Measurements from ENCODE around the gene MARCHF10. TPM values are rescaled to one million over a fixed set of nuclear protein-coding genes. Genes with fewer than 3 reads are reported as not detected.
A peak's percentile ranks its signal among the peaks of the same experiment; 100 is the strongest.

The MARCHF10 gene
- polyA plus RNA-seq, 3 donors: 0.63 to 1.7 (median 0.78) TPM

- no peak for DNase-seq (ENCODE audit: extremely low read depth in 1 of 11, low read depth in 9 of 11, low spot score in 4 of 11)
Measured at GRCh38 chr17:62735044-62735651, 73.0 kb downstream of the MARCHF10 start.

GRCh38 chr17:62732125-62732524 lies 76.0 kb downstream of the MARCHF10 start:
- DNase-seq (ENCODE audit: extremely low read depth in 1 of 11, low read depth in 9 of 11, low spot score in 4 of 11): no peak

GRCh38 chr17:62727916-62728672 lies 80.0 kb downstream of the MARCHF10 start:
- DNase-seq (ENCODE audit: extremely low read depth in 1 of 11, low read depth in 9 of 11, low spot score in 4 of 11): no peak

- DNase-seq (ENCODE audit: extremely low read depth in 1 of 11, low read depth in 9 of 11, low spot score in 4 of 11): no peak
Measured at GRCh38 chr17:62725791-62726249, 82.3 kb downstream of the MARCHF10 start.

GRCh38 chr17:62724398-62725146 lies 83.5 kb downstream of the MARCHF10 start:
- no peak for DNase-seq (ENCODE audit: extremely low read depth in 1 of 11, low read depth in 9 of 11, low spot score in 4 of 11)

GRCh38 chr17:62723842-62724241 lies 84.3 kb downstream of the MARCHF10 start:
- no peak for DNase-seq (ENCODE audit: extremely low read depth in 1 of 11, low read depth in 9 of 11, low spot score in 4 of 11)

GRCh38 chr17:62722625-62723024 lies 85.5 kb downstream of the MARCHF10 start:
- no peak for DNase-seq (ENCODE audit: extremely low read depth in 1 of 11, low read depth in 9 of 11, low spot score in 4 of 11)

- no peak for DNase-seq (ENCODE audit: extremely low read depth in 1 of 11, low read depth in 9 of 11, low spot score in 4 of 11)
Measured at GRCh38 chr17:62720126-62720850, 87.8 kb downstream of the MARCHF10 start.

GRCh38 chr17:62719586-62719985 lies 88.5 kb downstream of the MARCHF10 start:
- no peak for DNase-seq (ENCODE audit: extremely low read depth in 1 of 11, low read depth in 9 of 11, low spot score in 4 of 11)

GRCh38 chr17:62718429-62718828 lies 89.7 kb downstream of the MARCHF10 start:
- DNase-seq (ENCODE audit: extremely low read depth in 1 of 11, low read depth in 9 of 11, low spot score in 4 of 11): no peak

GRCh38 chr17:62717889-62718288 lies 90.2 kb downstream of the MARCHF10 start:
- no peak for DNase-seq (ENCODE audit: extremely low read depth in 1 of 11, low read depth in 9 of 11, low spot score in 4 of 11)

GRCh38 chr17:62717589-62717855 lies 90.6 kb downstream of the MARCHF10 start:
- no peak for DNase-seq (ENCODE audit: extremely low read depth in 1 of 11, low read depth in 9 of 11, low spot score in 4 of 11)

GRCh38 chr17:62716834-62717588 lies 91.1 kb downstream of the MARCHF10 start:
- no peak for DNase-seq (ENCODE audit: extremely low read depth in 1 of 11, low read depth in 9 of 11, low spot score in 4 of 11)

GRCh38 chr17:62715882-62716390 lies 92.2 kb downstream of the MARCHF10 start:
- no peak for DNase-seq (ENCODE audit: extremely low read depth in 1 of 11, low read depth in 9 of 11, low spot score in 4 of 11)

GRCh38 chr17:62714016-62714777 lies 93.9 kb downstream of the MARCHF10 start:
- DNase-seq (ENCODE audit: extremely low read depth in 1 of 11, low read depth in 9 of 11, low spot score in 4 of 11): no peak

- peak in 3 of 11 donors; percentile 69 to 78 (median 74) for DNase-seq (ENCODE audit: extremely low read depth in 1 of 11, low read depth in 9 of 11, low spot score in 4 of 11)
Measured at GRCh38 chr17:62713086-62713881, 94.8 kb downstream of the MARCHF10 start.

GRCh38 chr17:62712171-62712581 lies 95.9 kb downstream of the MARCHF10 start:
- DNase-seq (ENCODE audit: extremely low read depth in 1 of 11, low read depth in 9 of 11, low spot score in 4 of 11): no peak
